OCI-LY3 (cell line): ENCODE measurements around the gene THRB.

ENCODE experiments used
- H2AFZ ChIP-seq: fragments of 200-600, 300-600 bp; shearing (Covaris generic); 2 replicates; pipeline ENCODE4 v1.6.0; 2014; ENCODE audit warnings: antibody characterized with exemption, low read depth, low read length
- H3K27ac ChIP-seq: fragments of 200-600, 300-600 bp; sonication (generic); 2 replicates; pipeline ENCODE4 v1.5.1; 2014; ENCODE audit warnings: mild to moderate bottlenecking, low read length, moderate library complexity, mixed read lengths
- H3K27me3 ChIP-seq: fragments of 200-600, 300-600 bp; sonication (generic); 2 replicates; pipeline ENCODE4 v1.6.1; 2014; ENCODE audit warnings: low read depth, low read length, mixed read lengths
- H3K36me3 ChIP-seq: fragments of 200-600, 300-600 bp; sonication (generic); replicated peaks from 2 replicates; pipeline ENCODE3; 2014; ENCODE audit warnings: low read depth, low read length, mixed read lengths
- H3K4me1 ChIP-seq: fragments of 300-600, 200-600 bp; sonication (generic); 2 replicates; pipeline ENCODE4 v1.6.1; 2014; ENCODE audit warnings: low read length, mixed read lengths
- H3K4me2 ChIP-seq: fragments of 200-600, 300-600 bp; sonication (generic); 2 replicates; pipeline ENCODE4 v1.6.1; 2014; ENCODE audit warnings: low read length, mixed read lengths
- H3K4me3 ChIP-seq: fragments of 300-600, 200-600 bp; sonication (generic); 2 replicates; pipeline ENCODE4 v1.5.1; 2014; ENCODE audit warnings: antibody characterized with exemption, mild to moderate bottlenecking, low read length, moderate library complexity
- H3K79me2 ChIP-seq: fragments of 300-600, 200-600 bp; shearing (Covaris generic); 2 replicates; pipeline ENCODE4 v1.6.1; 2014; ENCODE audit warnings: mild to moderate bottlenecking, low read length, mixed read lengths
- H3K9ac ChIP-seq: fragments of 300-600, 200-600 bp; shearing (Covaris generic); 2 replicates; pipeline ENCODE4 v1.6.0; 2014; ENCODE audit warnings: mild to moderate bottlenecking, low read length, moderate library complexity
- H3K9me3 ChIP-seq: fragments of 200-600, 300-600 bp; shearing (Covaris generic); 2 replicates; pipeline ENCODE4 v1.6.1; 2014; ENCODE audit warnings: low read length, mixed read lengths; ENCODE audit not compliant: insufficient read depth
- H4K20me1 ChIP-seq: fragments of 200-600, 300-600 bp; sonication (generic); 2 replicates; pipeline ENCODE4 v1.6.1; 2016; ENCODE audit warnings: low read length, mixed read lengths; ENCODE audit not compliant: insufficient read depth
- EZH2phosphoT487 ChIP-seq: fragments of 200-600 bp; shearing (Covaris generic); IDR thresholded peaks from 2 replicates; pipeline ENCODE4 v1.6.1; 2018; ENCODE audit warnings: antibody characterized with exemption, mixed run types, low read depth
- TF ChIP-seq, protein P1 (sequence below): fragments of 200-600, 300-600 bp; sonication (generic); IDR thresholded peaks from 2 replicates; pipeline ENCODE4 v1.5.1; 2014; ENCODE audit warnings: antibody characterized with exemption, low read length, low read depth

The THRB gene

GRCh38 chr3:24483873-24484272 lies 10.8 kb downstream of the THRB start:
- H2AFZ ChIP-seq: no peak overlapping the region
- H3K4me2 ChIP-seq: peak overlapping the region; percentile 36
- H3K9me3 ChIP-seq: no peaks in the 10 kb centered on the region
- H3K27ac ChIP-seq: no peak overlapping the region
- peaks cover 63% of the 10 kb centered on the region for H3K27me3 ChIP-seq
- no peak overlapping the region for H3K4me3 ChIP-seq
- H4K20me1 ChIP-seq: peaks cover 8% of the 10 kb centered on the region; the same call in 1 of the 2 replicates
- no peaks in the 10 kb centered on the region for H3K36me3 ChIP-seq
- no peaks in the 10 kb centered on the region for H3K79me2 ChIP-seq
- no peak for TF ChIP-seq EZH2phosphoT487
- TF ChIP-seq, protein P1, sequence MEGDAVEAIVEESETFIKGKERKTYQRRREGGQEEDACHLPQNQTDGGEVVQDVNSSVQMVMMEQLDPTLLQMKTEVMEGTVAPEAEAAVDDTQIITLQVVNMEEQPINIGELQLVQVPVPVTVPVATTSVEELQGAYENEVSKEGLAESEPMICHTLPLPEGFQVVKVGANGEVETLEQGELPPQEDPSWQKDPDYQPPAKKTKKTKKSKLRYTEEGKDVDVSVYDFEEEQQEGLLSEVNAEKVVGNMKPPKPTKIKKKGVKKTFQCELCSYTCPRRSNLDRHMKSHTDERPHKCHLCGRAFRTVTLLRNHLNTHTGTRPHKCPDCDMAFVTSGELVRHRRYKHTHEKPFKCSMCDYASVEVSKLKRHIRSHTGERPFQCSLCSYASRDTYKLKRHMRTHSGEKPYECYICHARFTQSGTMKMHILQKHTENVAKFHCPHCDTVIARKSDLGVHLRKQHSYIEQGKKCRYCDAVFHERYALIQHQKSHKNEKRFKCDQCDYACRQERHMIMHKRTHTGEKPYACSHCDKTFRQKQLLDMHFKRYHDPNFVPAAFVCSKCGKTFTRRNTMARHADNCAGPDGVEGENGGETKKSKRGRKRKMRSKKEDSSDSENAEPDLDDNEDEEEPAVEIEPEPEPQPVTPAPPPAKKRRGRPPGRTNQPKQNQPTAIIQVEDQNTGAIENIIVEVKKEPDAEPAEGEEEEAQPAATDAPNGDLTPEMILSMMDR: no peak
- no peak overlapping the region for H3K9ac ChIP-seq
- peaks cover 29% of the 10 kb centered on the region for H3K4me1 ChIP-seq

DNA sequence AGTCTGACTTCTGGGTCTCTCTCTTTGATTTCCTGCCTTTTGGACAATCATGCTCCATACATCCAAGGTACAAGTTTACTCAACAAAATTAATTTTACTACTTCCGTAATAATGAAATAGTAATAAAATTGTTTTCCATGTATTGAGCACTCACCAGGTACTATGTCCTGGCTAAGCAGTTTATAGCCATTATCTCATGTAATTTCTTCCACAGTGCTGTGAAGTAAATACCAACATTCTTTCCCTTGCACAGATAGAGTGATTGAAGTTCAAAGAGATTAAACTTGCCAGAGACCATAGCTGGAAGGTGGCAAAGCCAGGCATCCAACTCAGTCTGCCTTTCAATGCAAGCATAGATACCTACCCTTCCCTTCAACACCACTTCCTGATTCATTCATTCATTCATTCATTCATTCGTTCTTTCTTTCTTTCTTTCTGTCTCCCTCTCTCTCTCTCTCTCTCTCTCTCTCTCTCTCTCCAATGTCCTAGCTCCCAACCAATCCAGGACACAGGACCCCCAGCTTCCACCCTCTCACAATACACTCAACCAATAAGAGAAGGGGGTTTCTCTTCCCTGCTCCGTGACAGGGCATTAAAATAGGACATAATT lies 12.4 kb downstream of the THRB start:
- no peak overlapping the region for H3K4me2 ChIP-seq

GRCh38 chr3:24481193-24481592 lies 13.5 kb downstream of the THRB start:
- Histone ChIP-seq H3K9ac (no peak overlapping the region), H3K27ac (no peak overlapping the region), H3K79me2 (no peaks in the 10 kb centered on the region), H3K36me3 (no peaks in the 10 kb centered on the region), H3K27me3 (peaks cover 45% of the 10 kb centered on the region), H3K4me3 (no peak overlapping the region), H3K4me2 (no peak overlapping the region), H3K9me3 (no peaks in the 10 kb centered on the region), H4K20me1 (peaks cover 8% of the 10 kb centered on the region; the same call in 1 of the 2 replicates), H2AFZ (no peak overlapping the region), H3K4me1 (peaks cover 29% of the 10 kb centered on the region)
- TF ChIP-seq, protein P1: no peak
- no peak for TF ChIP-seq EZH2phosphoT487

More for the DNA sequence above, 12.4 kb downstream of the THRB start:
- no peaks in the 10 kb centered on the region for H3K9me3 ChIP-seq
- peaks cover 55% of the 10 kb centered on the region for H3K27me3 ChIP-seq
- peaks cover 8% of the 10 kb centered on the region; the same call in 1 of the 2 replicates for H4K20me1 ChIP-seq
- no peak overlapping the region for H3K4me3 ChIP-seq
- no peaks in the 10 kb centered on the region for H3K36me3 ChIP-seq
- TF ChIP-seq EZH2phosphoT487: no peak
- TF ChIP-seq, protein P1: no peak
- H3K79me2 ChIP-seq: no peaks in the 10 kb centered on the region
- H3K27ac ChIP-seq: no peak overlapping the region
- no peak overlapping the region for H2AFZ ChIP-seq
- H3K4me1 ChIP-seq: peaks cover 29% of the 10 kb centered on the region
- H3K9ac ChIP-seq: no peak overlapping the region

DNA sequence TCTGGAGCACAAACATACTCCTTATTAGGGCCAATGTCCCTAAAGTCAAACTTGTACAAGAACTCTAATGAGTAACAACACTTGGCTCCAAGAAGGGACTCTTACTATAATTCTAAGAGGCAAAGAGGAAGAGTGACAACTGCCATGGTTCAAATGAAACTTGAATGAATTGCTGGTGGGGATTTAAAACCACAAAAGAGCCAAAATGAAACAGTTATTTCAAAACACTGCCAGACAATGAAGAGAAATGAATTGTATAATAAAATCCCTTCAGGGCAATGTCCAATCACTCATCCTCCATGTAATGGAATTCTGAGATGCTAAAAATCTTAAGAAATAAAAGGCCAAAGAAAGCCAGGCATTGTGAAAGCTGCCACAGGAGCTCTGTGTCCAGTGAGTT lies 14.2 kb downstream of the THRB start:
- peak overlapping the region; percentile 39 for H3K4me2 ChIP-seq
- H3K4me3 ChIP-seq: no peak overlapping the region
- H3K27ac ChIP-seq: no peak overlapping the region
- no peak overlapping the region for H3K9ac ChIP-seq
- H3K4me1 ChIP-seq: peaks cover 29% of the 10 kb centered on the region
- no peaks in the 10 kb centered on the region for H3K36me3 ChIP-seq
- TF ChIP-seq, protein P1: no peak
- no peak for TF ChIP-seq EZH2phosphoT487
- no peak overlapping the region for H2AFZ ChIP-seq
- H3K27me3 ChIP-seq: peaks cover 40% of the 10 kb centered on the region
- H3K9me3 ChIP-seq: no peaks in the 10 kb centered on the region
- H4K20me1 ChIP-seq: peaks cover 8% of the 10 kb centered on the region; the same call in 1 of the 2 replicates
- no peaks in the 10 kb centered on the region for H3K79me2 ChIP-seq
